OCI-LY1 (cell line): ENCODE measurements around the gene PASK.

Source experiments
- CTCF ChIP-seq: fragments of 200-600 bp; sonication (generic), shearing (Covaris generic); IDR thresholded peaks from 2 replicates; pipeline ENCODE4 v1.5.1; 2017; ENCODE audit warnings: mild to moderate bottlenecking, antibody characterized with exemption, low read length, moderate library complexity, mixed read lengths
- EZH2 ChIP-seq: fragments of 200-600 bp; sonication (generic), shearing (Covaris generic); IDR thresholded peaks from 2 replicates; pipeline ENCODE4 v1.8.0; 2017; ENCODE audit warnings: borderline replicate concordance, mixed run types, mild to moderate bottlenecking, antibody characterized with exemption, low read length, moderate library complexity, mixed read lengths

- no peak for TF ChIP-seq CTCF
- no peak for TF ChIP-seq EZH2
Observed at GRCh38 chr2:241067501-241068135, 81.7 kb downstream of the PASK start.
